Inferior parietal cortex (tissue), 1 donor: ENCODE data around the gene SNRNP48.

ENCODE experiments used
- DNase-seq: peaks from one replicate; pipeline ENCODE4 v3.0.0-alpha.2; 2016; ENCODE audit errors: extremely low spot score

The SNRNP48 gene

GRCh38 chr6:7559196-7559595 lies 30.8 kb upstream of the SNRNP48 start:
- DNase-seq, result no peak

GRCh38 chr6:7559651-7560385 lies 30.2 kb upstream of the SNRNP48 start:
- no peak for DNase-seq

DNA sequence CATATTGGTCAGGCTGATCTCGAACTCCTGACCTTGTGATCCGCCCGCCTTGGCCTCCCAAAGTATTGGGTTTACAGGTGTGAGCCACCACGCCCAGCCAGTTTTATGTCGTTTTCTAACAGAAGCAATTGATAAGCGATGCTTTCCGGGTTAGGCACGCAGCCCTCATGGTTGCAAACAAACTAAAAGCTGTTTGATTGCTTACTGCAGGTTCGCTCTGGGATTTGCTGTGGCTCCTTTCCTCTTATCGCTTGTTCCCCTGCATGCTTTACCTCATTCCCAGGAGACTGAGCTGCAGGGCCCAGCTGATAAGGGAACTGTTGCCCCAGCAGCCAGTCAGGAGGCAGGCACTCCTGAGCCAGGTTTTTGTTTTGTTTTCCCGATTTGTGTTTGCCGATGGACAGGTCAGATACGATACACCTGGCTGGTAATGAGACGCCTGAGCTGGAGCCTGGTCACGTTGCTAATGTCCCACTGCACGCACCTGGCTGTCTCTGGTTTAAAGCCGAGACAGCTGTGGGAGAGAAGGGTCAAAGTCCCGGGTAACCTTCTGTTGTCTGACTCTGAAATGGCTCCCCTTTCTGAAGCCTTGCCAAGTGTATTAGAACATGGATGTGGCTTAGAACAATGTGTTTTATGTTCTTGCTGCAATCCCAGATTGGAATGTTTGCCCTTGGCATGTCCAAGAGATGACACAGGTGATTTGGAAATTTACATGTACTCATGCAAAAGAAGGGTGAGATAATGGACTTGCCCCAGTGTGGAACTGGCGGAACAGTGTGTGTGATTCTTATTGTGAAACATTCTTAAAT lies 28.6 kb upstream of the SNRNP48 start:
- no peak for DNase-seq

DNA sequence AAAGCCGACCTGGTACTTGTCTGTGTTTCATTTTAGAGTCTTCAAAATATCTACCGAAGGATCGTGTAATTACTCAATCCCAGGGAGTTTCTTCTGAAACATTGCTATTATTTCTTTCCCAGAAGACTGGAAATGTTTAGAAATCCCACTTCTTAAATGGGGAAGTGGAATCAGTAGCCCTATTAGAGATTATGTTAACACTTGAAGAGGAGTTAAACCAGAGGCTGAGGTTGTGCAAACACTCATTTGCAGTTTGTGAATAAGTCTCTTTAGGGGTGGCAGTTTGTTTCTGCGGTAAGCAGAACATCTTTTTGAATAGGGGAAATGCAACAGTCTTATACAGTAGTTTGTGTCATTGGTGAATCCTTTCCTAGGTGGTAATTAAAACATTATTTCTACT lies 27.2 kb upstream of the SNRNP48 start:
- no peak for DNase-seq

DNA sequence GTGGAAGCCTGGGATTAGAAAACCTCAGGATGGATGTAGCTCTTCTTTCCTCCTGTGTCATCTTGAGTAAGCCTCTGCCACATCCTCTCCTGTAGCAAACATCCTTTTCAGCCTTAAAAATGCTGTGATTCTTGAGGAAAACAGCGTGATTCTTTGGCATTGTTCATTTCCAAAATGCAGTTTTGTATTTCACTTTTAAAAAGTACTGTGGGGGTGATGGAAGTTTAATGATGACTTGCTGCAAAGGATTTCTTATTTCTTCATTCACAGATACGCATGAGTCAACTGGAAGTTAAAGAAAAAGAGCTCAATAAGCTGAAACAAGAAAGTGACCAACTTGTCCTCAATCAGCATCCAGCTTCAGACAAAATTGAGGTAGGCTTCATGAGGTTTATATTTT lies 23.9 kb upstream of the SNRNP48 start:
- no peak for DNase-seq

DNA sequence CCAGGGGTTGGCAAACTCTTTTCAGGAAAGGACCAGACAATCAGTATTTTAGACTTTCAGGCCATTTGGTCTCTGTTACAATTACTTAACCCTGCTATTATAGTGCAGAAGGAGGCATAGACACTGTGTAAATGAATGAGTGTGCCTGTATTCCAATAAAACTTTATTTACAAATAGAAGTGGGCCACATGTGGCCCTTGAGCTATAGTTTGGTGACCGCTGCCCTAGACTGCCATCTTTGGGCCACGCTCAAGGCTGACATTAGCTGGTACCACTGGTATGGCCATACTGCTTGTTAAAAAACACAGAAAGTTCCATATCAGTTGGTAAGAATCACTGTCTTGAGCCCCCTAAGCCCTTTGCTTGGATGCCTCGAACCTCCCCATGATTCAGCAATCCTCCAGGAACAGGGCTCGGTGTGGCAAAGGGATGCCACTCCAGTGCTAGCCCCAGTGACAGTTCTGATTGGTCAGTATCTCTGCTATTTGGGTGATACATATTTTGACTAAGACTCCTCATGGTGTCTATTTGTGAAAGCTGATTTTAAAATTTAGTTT lies 23.3 kb upstream of the SNRNP48 start:
- DNase-seq, result no peak

DNA sequence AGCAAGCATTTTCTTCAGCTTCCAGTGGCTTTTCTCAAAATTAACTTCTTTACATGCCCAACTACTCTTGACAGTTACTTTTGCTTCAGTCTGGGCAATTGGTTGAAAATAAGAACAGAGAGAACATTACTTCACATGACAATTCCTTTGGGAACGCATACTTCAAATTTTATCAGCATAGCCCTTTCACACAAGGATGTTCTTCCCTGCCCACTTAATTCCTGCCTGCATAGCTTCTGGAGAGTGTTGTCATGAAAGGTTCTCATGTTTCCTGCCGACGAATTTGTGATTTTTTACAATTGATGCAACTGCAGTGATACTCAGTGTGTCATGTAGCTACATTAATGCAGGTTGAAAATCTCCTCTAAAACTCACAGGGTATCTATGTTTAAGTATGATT lies 22.0 kb upstream of the SNRNP48 start:
- no peak for DNase-seq

DNA sequence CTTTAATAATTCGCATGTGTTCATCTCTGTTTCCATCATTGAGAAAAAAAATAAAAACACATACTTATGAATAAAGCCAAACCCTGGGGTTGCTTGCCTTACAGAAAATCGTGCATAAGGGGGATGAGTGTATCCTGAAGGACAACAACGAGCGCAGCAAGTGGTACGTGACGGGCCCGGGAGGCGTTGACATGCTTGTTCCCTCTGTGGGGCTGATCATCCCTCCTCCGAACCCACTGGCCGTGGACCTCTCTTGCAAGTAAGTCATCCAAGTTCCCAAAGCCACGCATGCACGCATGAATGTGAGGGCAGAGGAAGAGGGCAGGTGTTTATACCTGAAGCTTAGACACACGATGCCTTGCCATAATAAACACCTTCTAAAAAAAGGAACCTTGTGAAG lies 20.9 kb upstream of the SNRNP48 start:
- no peak for DNase-seq

DNA sequence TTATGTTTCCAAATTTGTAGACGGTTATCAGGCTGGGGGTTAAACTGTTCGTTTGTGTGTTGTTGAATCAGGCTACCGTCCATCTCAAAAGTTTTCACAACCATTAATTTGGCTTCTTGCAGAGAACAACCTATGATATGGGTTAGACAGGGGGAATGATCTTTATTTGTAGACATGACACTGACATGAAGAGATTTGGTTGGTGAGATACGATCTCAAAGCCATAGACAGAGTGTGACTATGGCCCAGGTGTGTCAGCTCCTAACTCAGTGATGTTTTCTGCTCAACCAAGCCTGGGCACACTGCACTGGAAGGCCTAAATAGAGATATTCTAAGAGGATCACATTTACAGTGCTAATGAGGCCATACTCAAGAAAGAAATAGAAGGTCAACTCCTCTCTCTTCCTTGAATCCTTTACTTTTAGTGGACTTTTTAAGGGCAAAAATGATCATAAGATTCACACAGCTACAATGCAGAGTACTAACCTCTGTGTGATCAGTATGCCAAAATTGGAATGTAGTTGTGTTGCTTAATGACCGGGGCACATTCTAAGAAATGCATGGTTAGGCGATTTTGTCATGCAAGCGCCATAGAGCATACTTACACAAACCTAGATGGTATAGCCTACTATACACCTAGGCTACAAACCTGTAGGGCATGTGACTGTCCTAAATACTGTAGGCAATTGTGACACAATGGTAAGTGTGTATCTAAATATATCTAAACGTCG lies 17.6 kb upstream of the SNRNP48 start:
- no peak for DNase-seq

- no peak for DNase-seq
Measured at GRCh38 chr6:7574500-7574899, 15.5 kb upstream of the SNRNP48 start.

- no peak for DNase-seq
Measured at GRCh38 chr6:7578516-7578915, 11.5 kb upstream of the SNRNP48 start.

- no peak for DNase-seq
Measured at GRCh38 chr6:7578931-7579330, 11.1 kb upstream of the SNRNP48 start.

DNA sequence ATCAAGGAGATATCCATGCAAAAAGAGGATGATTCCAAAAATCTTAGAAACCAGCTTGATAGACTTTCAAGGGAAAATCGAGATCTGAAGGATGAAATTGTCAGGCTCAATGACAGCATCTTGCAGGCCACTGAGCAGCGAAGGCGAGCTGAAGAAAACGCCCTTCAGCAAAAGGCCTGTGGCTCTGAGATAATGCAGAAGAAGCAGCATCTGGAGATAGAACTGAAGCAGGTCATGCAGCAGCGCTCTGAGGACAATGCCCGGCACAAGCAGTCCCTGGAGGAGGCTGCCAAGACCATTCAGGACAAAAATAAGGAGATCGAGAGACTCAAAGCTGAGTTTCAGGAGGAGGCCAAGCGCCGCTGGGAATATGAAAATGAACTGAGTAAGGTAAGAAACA lies 10.1 kb upstream of the SNRNP48 start:
- no peak for DNase-seq

DNA sequence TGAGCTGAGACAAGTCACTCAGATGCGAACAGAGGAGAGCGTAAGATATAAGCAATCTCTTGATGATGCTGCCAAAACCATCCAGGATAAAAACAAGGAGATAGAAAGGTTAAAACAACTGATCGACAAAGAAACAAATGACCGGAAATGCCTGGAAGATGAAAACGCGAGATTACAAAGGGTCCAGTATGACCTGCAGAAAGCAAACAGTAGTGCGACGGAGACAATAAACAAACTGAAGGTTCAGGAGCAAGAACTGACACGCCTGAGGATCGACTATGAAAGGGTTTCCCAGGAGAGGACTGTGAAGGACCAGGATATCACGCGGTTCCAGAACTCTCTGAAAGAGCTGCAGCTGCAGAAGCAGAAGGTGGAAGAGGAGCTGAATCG lies 9.5 kb upstream of the SNRNP48 start:
- DNase-seq, result no peak

DNA sequence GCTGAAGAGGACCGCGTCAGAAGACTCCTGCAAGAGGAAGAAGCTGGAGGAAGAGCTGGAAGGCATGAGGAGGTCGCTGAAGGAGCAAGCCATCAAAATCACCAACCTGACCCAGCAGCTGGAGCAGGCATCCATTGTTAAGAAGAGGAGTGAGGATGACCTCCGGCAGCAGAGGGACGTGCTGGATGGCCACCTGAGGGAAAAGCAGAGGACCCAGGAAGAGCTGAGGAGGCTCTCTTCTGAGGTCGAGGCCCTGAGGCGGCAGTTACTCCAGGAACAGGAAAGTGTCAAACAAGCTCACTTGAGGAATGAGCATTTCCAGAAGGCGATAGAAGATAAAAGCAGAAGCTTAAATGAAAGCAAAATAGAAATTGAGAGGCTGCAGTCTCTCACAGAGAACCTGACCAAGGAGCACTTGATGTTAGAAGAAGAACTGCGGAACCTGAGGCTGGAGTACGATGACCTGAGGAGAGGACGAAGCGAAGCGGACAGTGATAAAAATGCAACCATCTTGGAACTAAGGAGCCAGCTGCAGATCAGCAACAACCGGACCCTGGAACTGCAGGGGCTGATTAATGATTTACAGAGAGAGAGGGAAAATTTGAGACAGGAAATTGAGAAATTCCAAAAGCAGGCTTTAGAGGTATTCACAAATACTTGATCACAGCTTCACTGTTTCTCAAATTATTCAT lies 8.9 kb upstream of the SNRNP48 start:
- DNase-seq, result no peak

DNA sequence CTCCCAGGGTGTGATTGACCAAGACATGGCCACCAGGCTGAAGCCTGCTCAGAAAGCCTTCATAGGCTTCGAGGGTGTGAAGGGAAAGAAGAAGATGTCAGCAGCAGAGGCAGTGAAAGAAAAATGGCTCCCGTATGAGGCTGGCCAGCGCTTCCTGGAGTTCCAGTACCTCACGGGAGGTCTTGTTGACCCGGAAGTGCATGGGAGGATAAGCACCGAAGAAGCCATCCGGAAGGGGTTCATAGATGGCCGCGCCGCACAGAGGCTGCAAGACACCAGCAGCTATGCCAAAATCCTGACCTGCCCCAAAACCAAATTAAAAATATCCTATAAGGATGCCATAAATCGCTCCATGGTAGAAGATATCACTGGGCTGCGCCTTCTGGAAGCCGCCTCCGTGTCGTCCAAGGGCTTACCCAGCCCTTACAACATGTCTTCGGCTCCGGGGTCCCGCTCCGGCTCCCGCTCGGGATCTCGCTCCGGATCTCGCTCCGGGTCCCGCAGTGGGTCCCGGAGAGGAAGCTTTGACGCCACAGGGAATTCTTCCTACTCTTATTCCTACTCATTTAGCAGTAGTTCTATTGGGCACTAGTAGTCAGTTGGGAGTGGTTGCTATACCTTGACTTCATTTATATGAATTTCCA lies 4.6 kb upstream of the SNRNP48 start:
- DNase-seq, result no peak

DNA sequence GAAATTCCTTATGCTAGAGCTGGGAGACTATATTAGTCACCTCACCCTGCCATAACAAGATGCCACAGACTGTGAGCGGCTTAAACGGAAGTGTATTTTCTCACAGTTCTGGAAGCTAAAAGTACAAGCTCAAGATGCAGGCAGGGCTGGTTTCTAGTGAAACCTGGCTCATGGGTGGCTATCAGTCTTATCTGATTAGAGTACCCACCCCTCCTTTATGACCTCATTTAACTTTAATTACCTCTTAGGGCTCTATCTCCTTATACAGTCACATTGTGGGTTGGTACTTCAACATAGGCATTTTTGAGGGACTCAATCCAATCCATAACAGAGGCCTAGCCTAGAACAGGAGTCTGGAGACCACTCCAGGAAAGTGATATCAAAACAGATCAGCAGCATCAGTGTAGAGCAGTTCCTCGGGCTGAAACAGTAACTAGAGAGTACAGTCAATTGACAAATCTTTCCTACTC lies 2.3 kb upstream of the SNRNP48 start:
- DNase-seq, result no peak

GRCh38 chr6:7588506-7588905 lies 1.5 kb upstream of the SNRNP48 start:
- no peak for DNase-seq

GRCh38 chr6:7589221-7589620 lies 777 bp upstream of the SNRNP48 start:
- DNase-seq, result no peak

GRCh38 chr6:7590918-7591302 lies 912 bp downstream of the SNRNP48 start:
- DNase-seq, result peak; percentile 31

DNA sequence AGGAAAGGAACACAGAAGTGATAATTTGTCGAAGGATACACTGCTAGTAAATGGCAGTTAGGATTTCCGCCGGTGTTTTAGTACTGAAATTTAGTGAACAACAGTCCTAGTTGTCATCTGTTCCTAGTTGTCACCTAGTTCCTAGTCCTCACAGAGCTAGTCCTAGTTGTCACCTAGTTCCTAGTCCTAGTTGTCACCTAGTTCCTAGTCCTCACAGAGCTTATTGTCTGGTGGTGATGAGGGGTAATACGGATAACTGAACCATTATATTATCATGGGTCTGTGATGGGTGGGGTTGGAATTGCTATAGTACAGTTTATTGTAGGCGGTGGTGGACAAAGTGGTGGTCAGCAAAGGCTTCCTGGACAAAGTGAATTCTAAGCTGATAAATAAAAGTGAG lies 1.8 kb downstream of the SNRNP48 start:
- no peak for DNase-seq
